ENCODE measurements around the gene PARS2. TPM values are rescaled to one million over a fixed set of nuclear protein-coding genes. Genes with fewer than 3 reads are reported as not detected.

Gene PARS2
- total RNA-seq, 1 experiment from 2014 or later = 3.5 TPM

DNA sequence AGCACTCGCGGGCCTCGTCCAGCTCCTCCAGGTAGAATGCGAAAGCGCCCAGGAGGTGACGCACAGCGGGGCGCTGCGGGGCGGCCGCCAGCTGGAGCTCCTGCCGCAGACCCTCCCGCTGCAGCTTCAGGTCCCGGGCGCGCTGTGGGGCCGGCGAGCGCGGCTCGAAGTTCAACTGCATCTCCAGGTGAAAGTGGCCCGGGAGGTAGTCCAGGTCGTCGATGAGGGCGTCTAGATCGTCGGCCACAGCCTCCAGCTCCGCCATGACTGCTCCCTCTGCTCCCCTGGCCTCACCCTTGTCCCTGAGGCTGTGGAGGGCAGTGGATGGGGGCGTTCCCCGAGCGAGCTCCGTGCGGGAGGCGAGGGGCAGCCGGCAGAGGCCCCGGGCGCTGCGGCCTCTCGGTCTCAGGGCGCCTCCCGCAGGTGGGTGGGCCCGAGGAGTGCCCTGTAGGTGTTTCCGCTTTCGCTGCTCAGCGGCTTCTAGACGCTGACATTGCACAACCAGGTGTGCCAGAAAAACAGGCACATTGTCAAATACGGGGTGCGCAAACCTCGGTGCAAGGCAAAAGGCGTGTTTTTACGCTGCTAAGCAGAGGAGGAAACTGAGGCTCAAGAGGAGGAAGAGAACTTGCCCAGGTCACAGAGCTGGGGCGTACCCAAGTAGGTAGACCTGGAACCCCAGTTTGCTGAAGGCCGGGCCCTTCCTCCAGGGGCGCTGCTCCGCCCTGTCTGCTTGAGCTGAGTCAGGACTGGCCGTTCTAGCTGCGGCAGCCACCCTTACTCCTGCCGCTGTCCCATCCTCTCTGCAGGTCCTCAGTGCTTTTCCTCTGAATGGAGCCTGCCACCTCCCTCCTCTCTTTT lies 36.8 kb upstream of the PARS2 start, which contains the start of gene TTC22:
TTC22 (minus strand) TSS at position 425 of the 861 bp plus-strand sequence; CDS start at position 265, 160 bp downstream.
- Histone ChIP-seq H3K36me3 (ENCODE audit: low read depth, low read length) (no peaks in the 10 kb centered on the region), H3F3A (ENCODE audit: low read length, unreplicated experiment) (no peaks in the 10 kb centered on the region), H3K9me3 (ENCODE audit: low read length) (no peaks in the 10 kb centered on the region), H2AFZ (ENCODE audit: low read length) (peak within 1 kb of the TSS; percentile 94), H3K4me2 (ENCODE audit: low read length) (peak within 1 kb of the TSS; percentile 87), H3K4me1 (ENCODE audit: insufficient read depth, low read length) (peaks cover 60% of the 10 kb centered on the region), H3K9ac (ENCODE audit: low read length) (peak within 1 kb of the TSS; percentile 73), H3K4me3 (ENCODE audit: low read length) (peak within 1 kb of the TSS; percentile 74), H3K27ac (ENCODE audit: low read length) (peak within 1 kb of the TSS; percentile 51), H4K20me1 (ENCODE audit: low read length) (no peaks in the 10 kb centered on the region), H3K9me2 (replicated peaks; ENCODE audit: low read length) (no peaks in the 10 kb centered on the region), H3K79me2 (ENCODE audit: low read length) (peaks cover 41% of the 10 kb centered on the region), H3K27me3 (ENCODE audit: low read length) (no peaks in the 10 kb centered on the region)
- intact Hi-C loops (cut with micrococcal nuclease) = no loop called here
- CTCF ChIA-PET = interaction anchor here (0.5 to 1.5 kb wide), 7 partner anchors 85 to 637 kb away, joined by 3 to 14 read pairs (median 4); partner anchors contain the start of gene TTC4
- BruUV-seq (replicated peaks) = no TSS peak
- TF ChIP-seq EZH2 (IDR thresholded peaks at IDR 0.05; ENCODE audit: low read length, unreplicated experiment) = no peak
- TF ChIP-seq, protein P1, sequence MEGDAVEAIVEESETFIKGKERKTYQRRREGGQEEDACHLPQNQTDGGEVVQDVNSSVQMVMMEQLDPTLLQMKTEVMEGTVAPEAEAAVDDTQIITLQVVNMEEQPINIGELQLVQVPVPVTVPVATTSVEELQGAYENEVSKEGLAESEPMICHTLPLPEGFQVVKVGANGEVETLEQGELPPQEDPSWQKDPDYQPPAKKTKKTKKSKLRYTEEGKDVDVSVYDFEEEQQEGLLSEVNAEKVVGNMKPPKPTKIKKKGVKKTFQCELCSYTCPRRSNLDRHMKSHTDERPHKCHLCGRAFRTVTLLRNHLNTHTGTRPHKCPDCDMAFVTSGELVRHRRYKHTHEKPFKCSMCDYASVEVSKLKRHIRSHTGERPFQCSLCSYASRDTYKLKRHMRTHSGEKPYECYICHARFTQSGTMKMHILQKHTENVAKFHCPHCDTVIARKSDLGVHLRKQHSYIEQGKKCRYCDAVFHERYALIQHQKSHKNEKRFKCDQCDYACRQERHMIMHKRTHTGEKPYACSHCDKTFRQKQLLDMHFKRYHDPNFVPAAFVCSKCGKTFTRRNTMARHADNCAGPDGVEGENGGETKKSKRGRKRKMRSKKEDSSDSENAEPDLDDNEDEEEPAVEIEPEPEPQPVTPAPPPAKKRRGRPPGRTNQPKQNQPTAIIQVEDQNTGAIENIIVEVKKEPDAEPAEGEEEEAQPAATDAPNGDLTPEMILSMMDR (conservative IDR thresholded peaks at IDR 0.05; ENCODE audit: low read depth, low read length) = peak; percentile 75
- POLR2A ChIA-PET (ENCODE audit: unreplicated experiment) = interaction anchor here (0.6 kb wide), 2 partner anchors 85 to 693 kb away, joined by 5 to 7 read pairs; no protein-coding TSS in a partner anchor
- ATAC-seq (peak; percentile 79), DNase-seq (peak; percentile 73)

DNA sequence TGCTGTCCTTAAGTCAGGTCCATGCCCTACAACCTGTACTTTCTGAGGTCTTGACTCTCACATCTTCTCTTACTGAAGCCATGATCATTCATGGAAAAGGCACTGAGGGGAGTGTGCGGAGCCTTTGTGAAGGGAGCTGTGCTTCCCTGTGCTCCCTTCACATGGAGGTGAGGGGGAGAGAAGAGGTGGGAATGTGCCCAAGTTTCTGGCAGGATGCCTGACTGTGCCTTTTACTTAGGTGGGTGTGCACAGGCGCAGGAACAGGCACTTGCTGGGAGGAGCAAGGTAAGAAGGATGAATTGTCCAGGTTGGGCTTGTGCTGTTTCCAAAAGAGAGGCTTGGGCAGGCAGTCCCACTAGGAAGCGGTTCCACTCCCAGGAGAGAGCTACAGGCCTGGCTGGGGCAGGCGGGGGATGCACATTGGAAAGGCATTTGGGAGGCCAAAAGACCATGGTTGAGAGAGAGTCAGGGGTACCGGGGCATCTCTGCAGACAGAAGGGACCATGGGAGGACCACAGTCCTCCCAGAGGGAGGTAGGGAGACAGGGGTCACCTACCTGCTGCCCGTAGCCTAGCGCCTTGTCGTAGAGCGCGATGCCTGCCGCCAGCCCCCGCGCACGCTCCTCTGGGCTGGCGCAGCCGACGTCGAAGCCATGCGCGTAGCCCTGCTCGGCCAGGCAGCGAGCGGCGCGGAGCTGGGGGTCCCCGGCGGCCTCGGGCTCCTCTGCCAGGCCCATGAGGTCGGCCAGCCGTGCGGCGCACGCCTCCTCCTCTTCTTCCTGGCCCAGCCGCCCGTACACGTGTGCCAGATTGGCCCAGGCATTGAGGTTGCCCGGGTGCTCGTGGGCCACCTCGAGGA lies 35.9 kb upstream of the PARS2 start:
- ChIA-PET CTCF (interaction anchor here (0.5 to 1.5 kb wide), 3 partner anchors 84 to 104 kb away, joined by 3 to 14 read pairs (median 5); partner anchors contain the start of gene TTC4), POLR2A (ENCODE audit: unreplicated experiment) (interaction anchor here (0.6 kb wide), 1 partner anchor 84 kb away, joined by 7 read pairs; no protein-coding TSS in a partner anchor)
- H3K9me2 ChIP-seq (replicated peaks; ENCODE audit: low read length) = no peaks in the 10 kb centered on the region
- no peaks in the 10 kb centered on the region for H3K27me3 ChIP-seq (ENCODE audit: low read length)
- TSS peak; percentile 29 for BruUV-seq (replicated peaks)
- H4K20me1 ChIP-seq (ENCODE audit: low read length) = no peaks in the 10 kb centered on the region
- H3F3A ChIP-seq (ENCODE audit: low read length, unreplicated experiment) = no peaks in the 10 kb centered on the region
- peak overlapping the region; percentile 94 for H2AFZ ChIP-seq (ENCODE audit: low read length)
- TF ChIP-seq EZH2 (IDR thresholded peaks at IDR 0.05; ENCODE audit: low read length, unreplicated experiment) (no peak), EZH2phosphoT487 (IDR thresholded peaks at IDR 0.05; ENCODE audit: borderline replicate concordance, low read length) (no peak)
- TF ChIP-seq, protein P1 (conservative IDR thresholded peaks at IDR 0.05; ENCODE audit: low read depth, low read length) = no peak
- no peak for DNase-seq
- intact Hi-C loops (cut with micrococcal nuclease) = no loop called here
- ATAC-seq = no peak
- no peaks in the 10 kb centered on the region for H3K36me3 ChIP-seq (ENCODE audit: low read depth, low read length)
- peak overlapping the region; percentile 74 for H3K4me3 ChIP-seq (ENCODE audit: low read length)
- no peaks in the 10 kb centered on the region for H3K9me3 ChIP-seq (ENCODE audit: low read length)
- peak overlapping the region; percentile 87 for H3K4me2 ChIP-seq (ENCODE audit: low read length)
- H3K79me2 ChIP-seq (ENCODE audit: low read length) = peaks cover 46% of the 10 kb centered on the region
- H3K9ac ChIP-seq (ENCODE audit: low read length) = peak overlapping the region; percentile 73
- peak overlapping the region; percentile 51; the same call in 1 of the 2 replicates for H3K27ac ChIP-seq (ENCODE audit: low read length)
- peaks cover 65% of the 10 kb centered on the region for H3K4me1 ChIP-seq (ENCODE audit: insufficient read depth, low read length)

All from PC-3 (cell line).